Vein endothelial cell (primary cell): ENCODE measurements around the gene GPR89B. TPM values are rescaled to one million over a fixed set of nuclear protein-coding genes. Genes with fewer than 3 reads are reported as not detected.

Source experiments
- small RNA-seq: library from RNA; depleted of rRNA; stranded (forward); fragments of <200 nt; gene quantifications from one replicate; pipeline ENCODE3, GENCODE V24; 2012
- total RNA-seq: library from RNA; depleted of rRNA; stranded (reverse); fragments of >200 nt; gene quantifications from 2 replicates; pipeline ENCODE4 v1.2.3, GENCODE V29; 2012

The GPR89B gene
- 7.8 and 22.3 TPM in 2 replicates for total RNA-seq

DNA sequence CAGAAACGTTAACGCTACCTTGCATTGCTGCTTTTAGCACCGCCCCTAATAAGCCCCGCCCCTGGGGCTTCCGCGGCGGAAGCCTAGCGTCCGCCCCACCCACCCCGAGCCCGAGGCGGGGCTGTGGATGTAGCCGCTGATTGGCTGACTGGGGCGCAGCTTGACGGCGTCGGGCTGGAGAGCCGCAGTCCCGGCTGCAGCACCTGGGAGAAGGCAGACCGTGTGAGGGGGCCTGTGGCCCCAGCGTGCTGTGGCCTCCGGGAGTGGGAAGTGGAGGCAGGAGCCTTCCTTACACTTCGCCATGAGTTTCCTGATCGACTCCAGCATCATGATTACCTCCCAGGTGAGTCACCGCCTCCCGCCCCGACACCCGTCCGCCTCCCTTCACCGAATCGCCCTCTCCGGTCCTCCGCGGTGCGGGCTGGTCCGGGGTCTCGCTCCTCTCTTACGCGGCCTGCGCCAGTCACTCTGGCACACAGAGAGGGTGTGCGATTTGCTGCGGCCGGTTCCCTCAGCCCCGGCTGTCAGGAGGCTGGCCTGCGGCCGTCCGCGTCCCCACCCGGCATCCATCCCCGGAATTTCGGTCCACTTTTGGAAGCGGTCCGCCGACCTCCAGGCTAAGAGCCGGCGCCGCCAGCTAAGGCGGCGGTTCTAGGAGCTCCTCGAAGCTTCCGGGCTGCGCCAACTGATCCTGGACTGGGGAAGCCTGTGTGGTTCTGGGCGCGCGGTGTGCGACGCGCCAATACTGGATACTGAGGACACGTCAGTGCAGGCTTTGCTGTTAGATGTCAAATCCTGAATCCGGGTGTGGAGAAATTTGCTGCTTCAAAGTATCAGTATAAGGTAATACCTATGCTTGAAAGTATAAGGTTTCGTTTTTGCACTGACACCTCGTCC is at the start of gene GPR89B:
Gene GPR89B (plus strand): TSS at position 185 of the 897 bp plus-strand sequence. CDS start 117 bp downstream, at position 302.

GRCh38 chr1:147902253-147902845 is 25.9 kb upstream of the GPR89B start, which contains the start of gene GJA8:
GJA8 (plus strand) TSS chr1:147902795; CDS start chr1:147907956, 5,161 bp downstream.

Small RNA genes lying within 50 kb of the gene (small RNA-seq; reads per million reads assigned to genes)
- gene RNU1-129P = not detected
- gene RNVU1-7 = 182 reads per million, percentile 99 among the genes with 10 or more reads in this experiment

Other genes starting within 250 kb of the GPR89B start
- 2.0 and 8.8 TPM in 2 replicates for gene GJA5, start 167.8 kb upstream of the GPR89B start, total RNA-seq
- not detected in 2 replicates for gene GJA8, start 25.6 kb upstream of the GPR89B start, total RNA-seq
- gene NBPF11, start 223.9 kb downstream of the GPR89B start, total RNA-seq = 4.6 and 4.8 TPM in 2 replicates